K562 (cell line): ENCODE measurements around the gene SPRED2. TPM values are rescaled to one million over a fixed set of nuclear protein-coding genes. Genes with fewer than 3 reads are reported as not detected.

Source experiments
- ATAC-seq: fragments of 200-7000 bp; cut with Tn5 transposase; 3 replicates; pipeline ENCODE4 v1.9.1; 2020; ENCODE audit warnings: moderate library complexity
- BruUV-seq: library from RNA; stranded (reverse); fragments of 400-500 nt; replicated peaks from 2 replicates; lab custom pipeline; 2021; lab: Mats Ljungman, UMichigan
- CTCF ChIA-PET: fragments of 300-600 bp; formaldehyde crosslinking; extraction: SDS; loops from one replicate; lab custom pipeline; 2021; ENCODE audit warnings: low intra/inter-chr PET ratio; lab: Yijun Ruan, JAX
- POLR2A ChIA-PET: fragments of 300-600, 350-650 bp; sonication (Branson Sonifier 250); formaldehyde crosslinking; extraction: SDS; loops from one replicate; lab custom pipeline; 2021; ENCODE audit warnings: antibody characterized with exemption, inconsistent platforms; lab: Yijun Ruan, JAX
- DNase-seq, 4 experiments: peaks; one replicate each; pipeline versions ENCODE4 v3.0.0 to v3.0.0-alpha.2; 2011 to 2018; ENCODE audit warnings: low spot score in 3 of 4, mixed read lengths in 3 of 4; ENCODE audit errors: extremely low read depth in 1 of 4
- FAIRE-seq: peaks from 2 replicates; lab custom pipeline; 2011; peaks lifted over from hg19 to GRCh38; lab: Jason Lieb, UNC
- H2AFZ ChIP-seq: 2 replicates; pipeline ENCODE4 v1.6.0; 2011; ENCODE audit warnings: low read depth, low read length, control low read depth, inconsistent platforms
- H3K27ac ChIP-seq: fragments of 200-600 bp; 3 replicates; pipeline ENCODE4 v1.8.0; 2011; ENCODE audit warnings: low read depth, mild to moderate bottlenecking, control low read depth, inconsistent platforms, low read length, moderate library complexity, mixed read lengths; ENCODE audit errors: extremely low read depth
- H3K27me3 ChIP-seq, 2 experiments: fragments of 300-600 bp in 1 of 2; 2 replicates in 1 of 2; 3 replicates in 1 of 2; pipeline versions ENCODE4 v1.6.0 to v1.8.0; 2011; ENCODE audit warnings: inconsistent platforms in 2 of 2, low read length in 2 of 2, mild to moderate bottlenecking in 1 of 2, mixed read lengths in 1 of 2, moderate library complexity in 1 of 2; ENCODE audit not compliant: control insufficient read depth in 2 of 2, insufficient read depth in 2 of 2
- H3K36me3 ChIP-seq: fragments of 300-600 bp; 3 replicates; pipeline ENCODE4 v1.8.0; 2011; ENCODE audit warnings: mild to moderate bottlenecking, low read length, inconsistent platforms; ENCODE audit not compliant: control insufficient read depth, insufficient read depth
- H3K4me1 ChIP-seq, 2 experiments: fragments of 200-600 bp in 1 of 2; replicated peaks in 1 of 2; 2 replicates in 1 of 2; 3 replicates in 1 of 2; pipeline versions ENCODE4 v1.5.1 to v1.8.0; 2011; ENCODE audit warnings: inconsistent platforms in 2 of 2, low read length in 2 of 2, mild to moderate bottlenecking in 1 of 2, mixed read lengths in 1 of 2, moderate library complexity in 1 of 2; ENCODE audit not compliant: control insufficient read depth in 2 of 2, insufficient read depth in 2 of 2
- H3K4me2 ChIP-seq: 2 replicates; pipeline ENCODE4 v1.6.1; 2011; ENCODE audit warnings: low read length, control low read depth, inconsistent platforms, mixed read lengths; ENCODE audit not compliant: insufficient read depth
- H3K4me3 ChIP-seq: fragments of 200-600 bp; sonication (generic), shearing (Covaris generic); 2 replicates; pipeline ENCODE4 v1.5.1; 2016; ENCODE audit warnings: control low read depth, inconsistent platforms
- H3K79me2 ChIP-seq: fragments of 200-600 bp; 3 replicates; pipeline ENCODE4 v1.8.0; 2011; ENCODE audit warnings: low read length, inconsistent platforms; ENCODE audit not compliant: control insufficient read depth, insufficient read depth
- H3K9ac ChIP-seq, 2 experiments: 2 replicates each; pipeline versions ENCODE4 v1.6.0 to v1.6.1; 2011; ENCODE audit warnings: low read depth in 2 of 2, low read length in 2 of 2, control low read depth in 1 of 2, inconsistent platforms in 1 of 2, mild to moderate bottlenecking in 1 of 2, mixed read lengths in 1 of 2; ENCODE audit not compliant: insufficient read depth in 1 of 2
- H3K9me1 ChIP-seq: one replicate; pipeline ENCODE4 v1.6.0; 2011; ENCODE audit warnings: inconsistent platforms, mild to moderate bottlenecking, low read length, moderate library complexity; ENCODE audit not compliant: control insufficient read depth, insufficient read depth
- H3K9me3 ChIP-seq: replicated peaks from 2 replicates; pipeline ENCODE4 v1.5.1; 2011; ENCODE audit warnings: low read depth, low read length, inconsistent platforms; ENCODE audit not compliant: control insufficient read depth, insufficient read depth
- H4K20me1 ChIP-seq: replicated peaks from 2 replicates; pipeline ENCODE4 v1.6.1; 2011; ENCODE audit warnings: low read length, inconsistent platforms, mixed read lengths; ENCODE audit not compliant: control insufficient read depth, insufficient read depth
- GTF2E2 ChIP-seq: fragments of 200-800 bp; sonication (Bioruptor generic); IDR thresholded peaks from 2 replicates; pipeline ENCODE4 v1.6.1; 2016; ENCODE audit warnings: missing genetic modification characterization, missing compliant biosample characterization
- MEIS2 ChIP-seq: fragments of 450-650 bp; IDR thresholded peaks from 2 replicates; pipeline ENCODE4 v1.6.1; 2014; ENCODE audit warnings: mild to moderate bottlenecking; ENCODE audit not compliant: partially characterized antibody
- MIER1 ChIP-seq: fragments of 450-650 bp; IDR thresholded peaks from 2 replicates; pipeline ENCODE4 v1.6.1; 2016; ENCODE audit warnings: antibody characterized with exemption, mild to moderate bottlenecking, low read depth
- MXD1 ChIP-seq: fragments of 250-450 bp; sonication (Bioruptor Pico); IDR thresholded peaks from 2 replicates; pipeline ENCODE4 v1.8.0; 2021; ENCODE audit warnings: borderline replicate concordance, mild to moderate bottlenecking, moderate library complexity; ENCODE audit not compliant: poor library complexity, severe bottlenecking
- ZBTB49 ChIP-seq: sonication (generic); formaldehyde crosslinking; IDR thresholded peaks from 2 replicates; pipeline ENCODE4 v1.8.0; 2022; ENCODE audit warnings: missing genetic modification reagents, mild to moderate bottlenecking, borderline replicate concordance
- ZFP30 ChIP-seq: fragments of 250-450 bp; sonication (Bioruptor Pico); IDR thresholded peaks from 2 replicates; pipeline ENCODE4 v1.8.0; 2022; ENCODE audit warnings: moderate library complexity, mild to moderate bottlenecking, inconsistent platforms, borderline replicate concordance
- ZNF121 ChIP-seq: sonication (generic); formaldehyde crosslinking; conservative IDR thresholded peaks from 2 replicates; pipeline ENCODE4 v1.8.0; 2022; ENCODE audit warnings: missing genetic modification reagents
- ZNF785 ChIP-seq: fragments of 250-450 bp; sonication (Bioruptor Pico); IDR thresholded peaks from 2 replicates; pipeline ENCODE4 v1.4.0; 2020; ENCODE audit warnings: mild to moderate bottlenecking
- WGBS: fragments of 100-300 bp; shearing (Covaris generic); methylation state at CpG from one replicate; pipeline ENCODE4 v1.1.6; 2016; ENCODE audit warnings: low coverage, mixed read lengths; ENCODE audit not compliant: insufficient coverage; ENCODE audit errors: missing lambda C conversion rate; 5-methylcytosine and 5-hydroxymethylcytosine counted together
- in situ Hi-C: fragments of 300-500 bp; cut with MboI; formaldehyde crosslinking; loops from 4 replicates; pipeline ENCODE4 v1.15.0; 2018; ENCODE audit warnings: inconsistent platforms, mixed read lengths
- intact Hi-C: fragments of 100-400 bp; cut with micrococcal nuclease; formaldehyde crosslinking; loops from 2 replicates; pipeline ENCODE4 v1.14.2; 2022
- polyA plus RNA-seq, 8 experiments: library from polyadenylated mRNA; depleted of rRNA in 4 of 8; stranded (reverse) in 5 of 8; unstranded in 3 of 8; fragments of >200 nt; fragmentation: Nextera tagmentation in 2 of 8; fragmentation: Illumina TruSeq in 1 of 8; extraction: Ambion mirVana in 2 of 8; extraction: Trizol in 1 of 8; gene quantifications; 2 replicates each; pipeline versions ENCODE4 v1.2.1 to v1.2.3, GENCODE V29; 2011 to 2014; ENCODE audit warnings: inconsistent platforms in 1 of 8, missing spikeins in 1 of 8
- total RNA-seq, 7 experiments: library from RNA; depleted of rRNA in 6 of 7; stranded (reverse); fragments of >200 nt in 6 of 7; fragmentation: Illumina TruSeq in 2 of 7; extraction: Trizol in 2 of 7; gene quantifications; 2 replicates each; pipeline versions ENCODE4 v1.2.1 to v1.2.3, GENCODE V29; 2011 to 2021; ENCODE audit warnings: low replicate concordance in 1 of 7

SPRED2 gene
- total and polyA plus RNA-seq, 9 of the 15 experiments (the other 6 are each of a cell fraction or from before 2014, with no cell fraction given): 4.6 to 50.8 (median 14.1) TPM

DNA sequence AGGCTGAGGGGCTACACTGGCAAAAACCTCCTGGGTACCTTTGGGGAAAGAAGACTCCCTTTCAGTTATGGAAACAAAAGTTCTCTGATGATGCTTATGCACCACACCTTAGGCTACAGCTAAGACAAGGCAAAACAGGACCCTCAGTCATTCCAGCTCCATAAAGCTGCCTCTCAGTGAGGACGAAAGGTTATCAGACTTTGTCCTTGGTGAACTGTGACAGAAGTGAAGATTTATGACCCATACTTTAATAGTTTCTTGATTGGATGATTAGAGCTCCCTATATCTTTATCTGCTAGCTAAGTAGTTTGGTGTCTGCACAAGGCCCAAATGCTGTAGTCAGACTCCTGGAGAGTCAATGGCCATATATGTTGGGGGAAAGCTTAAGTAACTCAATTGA is 40.6 kb upstream of the SPRED2 start:
- Histone ChIP-seq H3K4me2 (no peak overlapping the region), H3K9me3 (no peaks in the 10 kb centered on the region; the same call in 1 of the 2 replicates), H3K4me1 (peaks cover 2 to 9% of the 10 kb centered on the region in 2 experiments; a peak in 1 of 5 replicates), H3K27me3 (no peaks in the 10 kb centered on the region), H3K4me3 (no peak overlapping the region), H4K20me1 (no peaks in the 10 kb centered on the region), H3K27ac (no peak overlapping the region), H3K9me1 (no peaks in the 10 kb centered on the region), H3K9ac (no peak overlapping the region), H2AFZ (no peak overlapping the region), H3K79me2 (no peaks in the 10 kb centered on the region)
- FAIRE-seq (no peak), DNase-seq (no peak)
- ChIA-PET POLR2A (interaction anchor here (0.7 to 2.5 kb wide), 4 partner anchors 15 to 80 kb away, joined by 3 to 12 read pairs (median 6); no protein-coding TSS in a partner anchor), CTCF (no interaction called here)
- intact Hi-C loops (no loop called here), in situ Hi-C loops (no loop called here)
- no TSS peak for BruUV-seq
- TF ChIP-seq ZBTB49 (CRISPR knock-in tag) (no peak), MEIS2 (peak; percentile 53)
- TF ChIP-seq, all 486 proteins: peak for 1
- no peaks in the 10 kb centered on the region for H3K36me3 ChIP-seq
- ATAC-seq: no peak
- WGBS: 31% methylated on average over 1 of the region's 1 CpG

GRCh38 chr2:65471409-65471808 is 39.0 kb upstream of the SPRED2 start:
- Histone ChIP-seq H3K79me2 (no peaks in the 10 kb centered on the region), H3K4me1 (no peaks in the 10 kb centered on the region), H3K27ac (no peak overlapping the region), H4K20me1 (no peaks in the 10 kb centered on the region), H3K9me3 (no peaks in the 10 kb centered on the region; the same call in 1 of the 2 replicates)
- intact Hi-C loops: no loop called here
- no peak for FAIRE-seq
- TF ChIP-seq ZNF121 (CRISPR knock-in tag) (peak; percentile 56), MIER1 (no peak), ZFP30 (CRISPR knock-in tag) (no peak), MXD1 (CRISPR knock-in tag) (no peak), ZNF785 (CRISPR knock-in tag) (no peak), GTF2E2 (tag) (no peak)
- TF ChIP-seq, all 486 proteins: peak for 1
- no peak overlapping the region for H3K4me3 ChIP-seq
- ATAC-seq (no peak), DNase-seq (no peak)
- H3K36me3 ChIP-seq: no peaks in the 10 kb centered on the region
- H3K27me3 ChIP-seq: no peaks in the 10 kb centered on the region
- H3K4me2 ChIP-seq: no peak overlapping the region
- no TSS peak for BruUV-seq
- in situ Hi-C loops: no loop called here
- CTCF ChIA-PET: no interaction called here
- POLR2A ChIA-PET: interaction anchor here (0.9 kb wide), 1 partner anchor 19 kb away, joined by 4 read pairs; no protein-coding TSS in a partner anchor
- H3K9me1 ChIP-seq: no peaks in the 10 kb centered on the region
- H2AFZ ChIP-seq: no peak overlapping the region
- no peak overlapping the region for H3K9ac ChIP-seq
- WGBS: 52% methylated on average over 3 of the region's 3 CpGs
